ENCODE data around the gene PTPRK.

DNA sequence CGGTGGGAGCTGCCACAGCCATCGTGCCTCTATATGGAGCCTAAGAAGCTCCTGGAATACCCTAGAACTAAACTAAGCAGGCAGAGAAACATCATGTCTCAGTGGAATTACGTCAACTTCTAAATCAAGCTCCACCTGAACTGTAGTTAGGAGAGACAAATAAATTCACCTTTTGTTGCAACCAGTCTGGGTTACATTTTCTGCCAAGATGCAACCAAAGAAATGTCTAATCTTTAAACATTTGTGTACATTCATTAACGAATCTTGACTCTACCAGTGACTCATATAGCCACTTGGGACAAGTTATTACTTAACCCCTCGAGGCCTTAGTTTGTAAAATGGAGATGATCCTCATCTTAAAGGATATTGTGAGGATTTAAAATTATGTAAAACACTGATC is 8.9 kb downstream of the PTPRK start:
- TF ChIP-seq, protein P1, sequence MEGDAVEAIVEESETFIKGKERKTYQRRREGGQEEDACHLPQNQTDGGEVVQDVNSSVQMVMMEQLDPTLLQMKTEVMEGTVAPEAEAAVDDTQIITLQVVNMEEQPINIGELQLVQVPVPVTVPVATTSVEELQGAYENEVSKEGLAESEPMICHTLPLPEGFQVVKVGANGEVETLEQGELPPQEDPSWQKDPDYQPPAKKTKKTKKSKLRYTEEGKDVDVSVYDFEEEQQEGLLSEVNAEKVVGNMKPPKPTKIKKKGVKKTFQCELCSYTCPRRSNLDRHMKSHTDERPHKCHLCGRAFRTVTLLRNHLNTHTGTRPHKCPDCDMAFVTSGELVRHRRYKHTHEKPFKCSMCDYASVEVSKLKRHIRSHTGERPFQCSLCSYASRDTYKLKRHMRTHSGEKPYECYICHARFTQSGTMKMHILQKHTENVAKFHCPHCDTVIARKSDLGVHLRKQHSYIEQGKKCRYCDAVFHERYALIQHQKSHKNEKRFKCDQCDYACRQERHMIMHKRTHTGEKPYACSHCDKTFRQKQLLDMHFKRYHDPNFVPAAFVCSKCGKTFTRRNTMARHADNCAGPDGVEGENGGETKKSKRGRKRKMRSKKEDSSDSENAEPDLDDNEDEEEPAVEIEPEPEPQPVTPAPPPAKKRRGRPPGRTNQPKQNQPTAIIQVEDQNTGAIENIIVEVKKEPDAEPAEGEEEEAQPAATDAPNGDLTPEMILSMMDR (IDR thresholded peaks at IDR 0.05), result no peak
- TF ChIP-seq ZFX (IDR thresholded peaks at IDR 0.05; ENCODE audit: borderline replicate concordance), result no peak

All from 22Rv1 (cell line).